B cell (primary cell): ENCODE results near the gene MAL.

Experiments used
- EZH2 ChIP-seq: IDR thresholded peaks from 2 replicates; pipeline ENCODE4 v1.6.1; 2012; ENCODE audit warnings: borderline replicate concordance, low read depth, mild to moderate bottlenecking, moderate library complexity, low read length; ENCODE audit not compliant: insufficient read depth, poor library complexity, severe bottlenecking
- TF ChIP-seq, protein P1 (sequence below): fragments of 200-600 bp; IDR thresholded peaks from one replicate; pipeline ENCODE4 v1.8.0; 2022; ENCODE audit warnings: antibody characterized with exemption, mild to moderate bottlenecking

DNA sequence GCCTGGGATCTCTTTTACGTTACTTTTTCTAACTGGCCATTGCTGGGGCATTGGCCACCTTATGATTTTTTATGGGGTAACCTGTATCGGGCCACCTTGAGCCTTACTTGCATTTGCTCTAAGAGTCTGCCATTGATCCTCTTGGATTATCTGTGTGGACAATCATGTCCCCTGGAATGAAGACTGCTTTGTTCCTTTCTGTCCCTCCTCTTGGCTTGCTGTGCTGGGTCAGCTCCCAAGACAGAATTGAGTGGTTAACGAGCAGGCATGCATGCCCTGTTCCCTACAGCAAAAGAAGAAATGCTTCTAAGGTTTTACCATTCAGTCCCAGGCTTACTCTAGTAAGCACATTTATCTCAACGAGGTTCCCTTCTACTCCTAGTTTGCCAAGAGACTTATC lies 46.3 kb downstream of the MAL start:
- TF ChIP-seq, protein P1, sequence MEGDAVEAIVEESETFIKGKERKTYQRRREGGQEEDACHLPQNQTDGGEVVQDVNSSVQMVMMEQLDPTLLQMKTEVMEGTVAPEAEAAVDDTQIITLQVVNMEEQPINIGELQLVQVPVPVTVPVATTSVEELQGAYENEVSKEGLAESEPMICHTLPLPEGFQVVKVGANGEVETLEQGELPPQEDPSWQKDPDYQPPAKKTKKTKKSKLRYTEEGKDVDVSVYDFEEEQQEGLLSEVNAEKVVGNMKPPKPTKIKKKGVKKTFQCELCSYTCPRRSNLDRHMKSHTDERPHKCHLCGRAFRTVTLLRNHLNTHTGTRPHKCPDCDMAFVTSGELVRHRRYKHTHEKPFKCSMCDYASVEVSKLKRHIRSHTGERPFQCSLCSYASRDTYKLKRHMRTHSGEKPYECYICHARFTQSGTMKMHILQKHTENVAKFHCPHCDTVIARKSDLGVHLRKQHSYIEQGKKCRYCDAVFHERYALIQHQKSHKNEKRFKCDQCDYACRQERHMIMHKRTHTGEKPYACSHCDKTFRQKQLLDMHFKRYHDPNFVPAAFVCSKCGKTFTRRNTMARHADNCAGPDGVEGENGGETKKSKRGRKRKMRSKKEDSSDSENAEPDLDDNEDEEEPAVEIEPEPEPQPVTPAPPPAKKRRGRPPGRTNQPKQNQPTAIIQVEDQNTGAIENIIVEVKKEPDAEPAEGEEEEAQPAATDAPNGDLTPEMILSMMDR, result no peak
- TF ChIP-seq EZH2, result no peak
